Myocyte (in vitro differentiated cells): ENCODE measurements around the gene MIER1. TPM values are rescaled to one million over a fixed set of nuclear protein-coding genes. Genes with fewer than 3 reads are reported as not detected.
"Not testable (repeated sequence)": the region's sequence is repeated elsewhere in the genome, so short reads cannot be mapped to it uniquely, and the experiment has no call there.

Source experiments
- DNase-seq: peaks from one replicate; pipeline ENCODE4 v3.0.0-alpha.2; 2012; ENCODE audit warnings: low read depth
- polyA plus RNA-seq: library from polyadenylated mRNA; unstranded; fragments of >200 nt; gene quantifications from one replicate; pipeline ENCODE4 v1.2.1, GENCODE V29; 2012; ENCODE audit warnings: missing spikeins
- total RNA-seq: library from RNA; depleted of rRNA; stranded (reverse); fragments of >200 nt; gene quantifications from 2 replicates; pipeline ENCODE4 v1.2.3, GENCODE V29; 2014

MIER1 gene
- 33.4 and 35.0 TPM in 2 replicates for total RNA-seq
- polyA plus RNA-seq = 16.6 TPM

GRCh38 chr1:66924756-66925557 is at the start of gene MIER1, which contains the start of gene DNAI4:
Gene MIER1 (plus strand): TSS chr1:66924990. CDS start chr1:66925029, 39 bp downstream.
Gene DNAI4 (minus strand): TSS chr1:66924856. CDS start chr1:66924831, 25 bp downstream.
- DNase-seq = peak; percentile 99

GRCh38 chr1:66876664-66877063 is 48.1 kb upstream of the MIER1 start:
- DNase-seq = no peak

DNA sequence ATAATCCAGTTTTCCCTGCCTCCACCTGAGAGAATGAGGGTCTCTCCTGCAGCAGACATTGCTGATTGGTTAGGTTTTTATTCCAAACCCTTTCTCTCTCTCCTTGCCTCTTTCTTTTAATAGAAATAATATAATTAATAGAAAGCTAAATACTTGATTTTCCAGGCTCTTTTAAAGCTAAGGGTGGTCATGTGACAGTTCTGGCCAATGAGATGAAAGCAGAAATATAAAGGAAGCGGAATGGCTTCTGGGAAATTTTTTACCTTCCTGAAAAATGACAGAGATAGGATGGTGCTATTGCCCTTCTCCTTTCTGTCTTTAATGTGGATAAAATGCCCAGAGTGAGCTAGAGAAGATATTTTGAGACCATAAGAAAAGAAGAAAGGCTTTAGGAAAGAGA is 35.8 kb upstream of the MIER1 start:
- DNase-seq = no peak

DNA sequence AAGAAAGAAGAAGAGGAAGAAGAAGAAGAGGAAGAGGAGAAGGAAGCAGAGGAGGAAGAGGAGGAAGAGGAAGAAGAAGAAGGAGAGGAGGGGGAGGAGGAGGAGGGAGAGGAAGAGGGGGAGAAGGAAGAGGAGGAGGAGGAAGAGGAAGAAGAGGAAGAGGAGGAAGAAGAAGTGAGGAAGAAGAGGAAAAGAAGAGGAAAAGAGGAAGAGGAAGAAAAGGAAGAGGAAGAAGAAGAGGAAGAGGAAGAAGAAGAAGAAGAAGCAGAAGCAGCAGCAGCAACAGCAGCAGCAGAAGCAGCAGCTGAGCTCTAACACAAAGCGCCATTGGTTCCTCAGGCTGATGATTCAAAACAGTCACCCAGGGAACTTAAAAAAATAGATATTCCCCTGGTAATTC is 34.2 kb upstream of the MIER1 start:
- DNase-seq = no peak

DNA sequence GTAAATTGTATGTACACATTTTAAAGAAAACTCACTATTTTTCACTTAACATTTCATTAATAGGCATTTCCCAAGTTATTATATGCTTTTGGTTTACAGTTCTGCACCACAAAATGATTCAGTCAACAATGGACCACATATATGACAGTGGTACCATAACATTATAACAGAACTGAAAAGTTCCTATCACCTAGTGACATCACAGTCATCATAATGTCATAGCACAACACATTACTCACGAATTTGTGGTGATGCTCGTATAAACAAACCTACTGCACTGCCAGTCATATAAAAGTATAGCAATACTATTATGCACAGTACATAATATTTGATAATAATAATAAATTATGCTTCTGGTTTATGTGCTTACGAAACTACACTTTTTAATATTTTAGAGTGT is 31.1 kb upstream of the MIER1 start:
- no peak for DNase-seq

DNA sequence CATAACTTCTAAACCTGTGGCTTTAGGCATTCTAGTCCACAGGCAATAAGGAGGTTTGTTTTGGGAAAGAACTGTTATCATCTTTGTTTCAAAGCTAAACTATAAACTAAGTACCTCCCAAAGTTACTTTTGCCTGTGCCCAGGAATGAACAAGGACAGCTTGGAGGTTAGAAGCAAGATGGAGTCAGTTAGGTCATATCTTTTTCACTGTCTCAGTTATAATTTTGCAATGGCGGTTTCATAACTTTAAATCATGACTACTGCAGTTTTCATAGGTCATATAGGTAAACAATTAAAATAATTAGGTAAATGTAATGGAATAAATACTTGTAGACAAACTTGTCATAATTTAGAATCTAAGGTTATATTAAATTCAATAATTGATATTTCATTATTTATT is 9.6 kb upstream of the MIER1 start:
- not testable (repeated sequence) for DNase-seq

GRCh38 chr1:66916320-66916719 is 8.5 kb upstream of the MIER1 start:
- DNase-seq = no peak

DNA sequence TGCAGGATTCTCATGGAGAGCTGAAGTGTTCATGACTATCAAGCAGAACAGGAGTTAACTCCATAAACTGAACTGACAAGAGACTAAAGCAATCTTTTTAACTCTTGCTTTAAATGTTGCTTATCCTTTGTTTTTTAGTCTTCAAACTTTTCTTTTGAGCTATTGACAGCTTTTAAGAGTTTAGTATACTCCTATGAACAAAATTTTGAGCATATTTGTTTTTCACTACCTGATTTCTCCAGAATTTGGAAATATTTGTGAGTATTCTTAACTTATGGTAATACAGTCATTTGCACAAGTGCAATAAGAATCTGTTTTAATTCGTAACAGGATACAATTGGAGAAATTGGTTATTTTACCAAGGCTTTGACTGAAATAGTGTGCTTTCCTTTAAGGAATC is 7.3 kb upstream of the MIER1 start:
- DNase-seq = no peak

GRCh38 chr1:66919063-66919462 is 5.7 kb upstream of the MIER1 start:
- no peak for DNase-seq

DNA sequence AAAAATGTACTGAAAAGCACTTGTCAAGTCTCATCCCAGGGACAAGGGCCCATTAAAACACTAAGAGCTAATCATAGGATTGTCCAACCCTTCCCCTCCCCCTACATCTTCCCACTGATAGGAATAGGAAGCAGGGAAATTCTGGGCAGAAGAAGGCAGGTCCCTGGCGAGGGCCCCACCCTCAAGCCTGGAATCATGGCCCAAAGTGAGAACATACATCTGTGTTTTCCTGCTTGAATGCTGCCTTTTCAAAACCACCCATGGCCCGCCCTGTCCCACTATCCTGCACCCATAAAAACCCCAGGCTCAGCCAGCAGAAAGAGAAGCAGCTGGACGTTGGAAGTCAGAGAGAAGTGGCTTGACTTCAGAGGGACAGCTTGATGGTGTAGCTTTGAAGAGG is 5.0 kb upstream of the MIER1 start:
- no peak for DNase-seq

DNA sequence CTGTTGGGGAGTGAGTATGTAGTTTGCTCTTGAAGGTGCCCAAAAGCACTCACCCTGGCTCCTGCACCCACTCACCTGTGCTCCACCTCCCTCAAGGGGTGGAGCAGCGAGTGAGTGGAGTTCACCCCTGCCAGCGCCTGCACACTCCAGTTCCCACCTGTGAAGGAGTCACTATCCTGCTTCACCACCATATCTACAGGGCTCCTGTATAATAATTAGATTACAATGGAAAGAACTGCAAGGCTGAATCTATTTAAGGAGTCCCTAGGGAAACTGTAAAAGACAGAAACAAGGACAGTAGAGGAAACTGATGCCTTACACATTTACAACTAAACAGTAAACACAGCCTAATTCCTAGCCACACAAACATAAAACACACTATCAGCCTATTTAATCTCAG is 4.2 kb upstream of the MIER1 start:
- DNase-seq = no peak

DNA sequence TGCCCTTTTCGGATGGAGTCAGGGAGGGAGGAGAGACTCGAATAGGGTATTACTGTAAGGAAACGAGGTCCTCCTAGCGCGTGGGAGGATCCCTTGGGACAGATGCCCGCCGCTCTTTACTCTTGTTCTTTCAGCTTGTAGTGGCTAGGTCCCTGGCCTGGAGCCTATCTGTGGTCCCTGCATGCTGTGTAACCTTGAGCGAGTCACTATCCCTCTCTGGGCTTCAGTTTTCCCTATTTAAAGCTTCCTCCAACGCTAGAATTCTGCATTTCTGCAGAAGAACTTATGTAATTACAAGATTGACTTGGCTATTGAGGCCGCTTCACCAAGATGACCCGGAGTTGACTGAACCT is 744 bp downstream of the MIER1 start:
- DNase-seq = no peak

DNA sequence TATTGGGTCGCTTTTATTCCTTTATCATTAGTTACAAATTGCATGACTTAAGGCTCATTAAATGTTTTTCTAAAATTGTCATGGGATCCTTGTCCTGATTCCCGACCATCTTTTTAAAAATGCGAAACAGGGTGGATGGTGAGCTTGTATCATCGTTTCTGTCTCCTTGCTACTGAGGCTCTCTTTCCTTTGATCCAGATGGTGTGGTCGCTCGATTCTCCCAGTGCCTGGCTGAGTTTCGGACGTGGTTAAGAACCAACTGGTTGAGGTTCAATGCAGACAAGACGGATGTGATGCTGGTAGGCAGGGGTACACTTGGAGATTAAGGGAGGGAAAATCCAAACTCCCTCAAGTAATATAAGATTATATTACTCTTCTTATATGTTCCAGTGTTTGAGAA is 1.2 kb downstream of the MIER1 start:
- DNase-seq = peak; percentile 63

GRCh38 chr1:66927528-66927927 is 2.7 kb downstream of the MIER1 start:
- DNase-seq = no peak

DNA sequence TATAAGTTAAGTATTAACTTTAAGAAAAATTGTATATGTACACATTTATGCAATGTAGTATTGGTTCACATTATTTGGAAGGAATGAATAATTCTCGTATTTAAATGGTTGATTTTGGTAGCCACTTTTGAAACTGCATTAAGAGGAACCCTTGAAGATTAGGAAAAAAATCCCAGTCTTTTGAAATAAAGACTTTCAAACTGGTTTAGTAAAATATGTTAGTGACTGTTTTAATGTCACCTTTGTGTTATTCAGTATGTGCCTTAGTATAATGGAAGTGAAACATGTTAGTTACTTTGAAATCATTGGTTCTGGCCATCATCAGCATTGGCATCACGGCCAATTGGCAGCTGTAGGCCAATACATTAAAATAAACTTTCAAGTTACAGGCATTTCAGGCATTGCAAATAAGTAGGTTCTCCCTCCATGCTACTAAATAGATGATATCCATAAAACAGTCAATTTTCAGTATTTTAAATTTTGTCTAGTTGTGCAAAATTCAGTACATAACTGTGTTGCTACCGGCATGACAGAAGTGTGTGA is 4.4 kb downstream of the MIER1 start:
- DNase-seq = no peak

DNA sequence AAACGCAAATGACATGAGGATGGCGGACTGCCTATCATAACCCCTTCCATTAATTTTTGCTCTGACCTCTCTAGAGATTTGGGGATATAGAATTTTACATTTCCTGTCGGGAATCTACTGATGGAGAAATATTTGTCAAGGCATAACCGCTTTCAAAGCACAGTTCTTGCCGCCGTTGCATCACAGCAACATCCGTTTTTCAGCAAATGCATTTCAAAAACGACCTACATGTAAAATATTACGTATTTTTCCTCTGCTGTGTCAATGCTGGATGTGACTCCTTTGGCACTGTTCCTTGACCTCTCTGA is 4.9 kb downstream of the MIER1 start:
- no peak for DNase-seq

GRCh38 chr1:66929999-66930822 is 5.4 kb downstream of the MIER1 start:
- peak; percentile 95 for DNase-seq

DNA sequence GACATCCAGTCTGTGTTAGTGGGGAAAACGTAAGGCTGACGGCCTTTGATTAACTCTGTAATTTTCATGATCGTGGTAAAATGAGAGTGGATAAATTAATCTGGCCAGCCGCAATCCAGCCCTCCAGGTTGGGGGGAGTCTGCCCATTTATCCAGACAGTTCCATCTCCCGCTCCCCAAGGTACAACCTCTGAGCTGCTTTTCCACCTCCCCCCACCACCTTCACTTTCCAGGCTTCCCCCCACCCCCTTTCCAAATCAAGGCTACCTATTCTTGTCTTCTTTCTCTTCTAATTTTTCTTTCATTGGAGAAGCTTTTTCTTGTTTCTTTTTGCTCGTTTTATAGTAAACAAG is 6.0 kb downstream of the MIER1 start:
- no peak for DNase-seq

DNA sequence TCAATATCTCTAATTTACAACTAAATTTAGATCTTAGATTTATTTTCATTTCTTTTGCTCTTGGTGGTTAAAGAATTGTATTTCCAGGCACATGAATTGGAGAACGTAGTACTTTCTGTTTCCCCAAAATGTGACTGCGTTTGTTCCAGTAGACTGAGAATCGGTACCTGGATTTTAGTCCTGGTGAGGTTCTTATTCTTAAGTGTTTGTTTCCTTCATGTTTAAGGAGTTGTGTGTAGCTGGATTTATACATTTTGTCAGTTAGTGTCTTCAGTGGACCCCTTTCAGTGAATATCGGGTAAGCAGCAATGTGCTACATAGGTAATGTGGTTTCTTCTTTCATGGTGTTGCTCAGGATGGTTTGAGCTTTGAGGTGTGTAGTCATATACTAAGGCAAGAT is 6.8 kb downstream of the MIER1 start:
- DNase-seq = no peak

DNA sequence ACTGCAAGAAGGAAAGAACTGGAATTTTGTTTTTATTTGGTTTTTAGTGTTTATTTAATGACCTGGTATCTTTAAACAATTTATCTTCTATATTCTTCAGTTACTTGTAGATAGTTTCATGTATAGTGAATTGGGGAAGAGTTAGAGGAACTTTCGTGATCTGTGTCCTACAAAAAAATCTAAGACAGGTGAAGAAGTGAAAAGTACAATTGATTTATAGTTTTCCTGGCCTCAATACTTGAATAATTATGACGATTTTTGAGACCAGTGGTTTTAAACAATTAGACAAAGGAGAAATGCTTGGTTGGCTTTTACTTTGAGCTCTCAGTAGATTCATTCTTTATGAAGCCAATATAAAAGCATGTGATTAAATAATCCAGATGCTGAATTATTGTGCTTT is 7.5 kb downstream of the MIER1 start:
- DNase-seq = no peak

GRCh38 chr1:66933887-66934700 is 9.3 kb downstream of the MIER1 start:
- no peak for DNase-seq
